Hepatocyte (in vitro differentiated cells): Measurements from ENCODE around the gene BCL3. TPM values are rescaled to one million over a fixed set of nuclear protein-coding genes. Genes with fewer than 3 reads are reported as not detected.

Source experiments
- DNase-seq: peaks from one replicate; pipeline ENCODE4 v3.0.0-alpha.2; 2016; ENCODE audit warnings: low spot score
- H2AFZ ChIP-seq: fragments of 200-600 bp; sonication (generic); 2 replicates; pipeline ENCODE4 v1.6.0; 2016; ENCODE audit warnings: antibody characterized with exemption, mild to moderate bottlenecking
- H3K27ac ChIP-seq: fragments of 200-600 bp; sonication (generic); 2 replicates; pipeline ENCODE4 v1.5.1; 2016; ENCODE audit warnings: mild to moderate bottlenecking
- H3K27me3 ChIP-seq: fragments of 200-600 bp; sonication (generic); 2 replicates; pipeline ENCODE4 v1.6.1; 2016
- H3K36me3 ChIP-seq: fragments of 200-600 bp; sonication (generic); replicated peaks from 2 replicates; pipeline ENCODE4 v1.5.1; 2016; ENCODE audit warnings: low read depth; ENCODE audit not compliant: insufficient read depth
- H3K4me1 ChIP-seq: fragments of 200-600 bp; sonication (generic); 2 replicates; pipeline ENCODE4 v1.5.1; 2016; ENCODE audit warnings: mild to moderate bottlenecking, moderate library complexity; ENCODE audit not compliant: insufficient read depth
- H3K4me2 ChIP-seq: fragments of 200-600 bp; sonication (generic); 2 replicates; pipeline ENCODE4 v1.6.0; 2016
- H3K4me3 ChIP-seq: fragments of 200-600 bp; sonication (generic); 2 replicates; pipeline ENCODE4 v1.5.1; 2016; ENCODE audit warnings: mild to moderate bottlenecking
- H3K79me2 ChIP-seq: fragments of 200-600 bp; sonication (generic); 2 replicates; pipeline ENCODE4 v1.6.0; 2017; ENCODE audit warnings: mild to moderate bottlenecking
- H3K9me2 ChIP-seq: fragments of 200-600 bp; sonication (generic); replicated peaks from 2 replicates; pipeline ENCODE4 v1.6.0; 2017; ENCODE audit warnings: mild to moderate bottlenecking; ENCODE audit not compliant: insufficient read depth
- H3K9me3 ChIP-seq: fragments of 200-600 bp; sonication (generic); 2 replicates; pipeline ENCODE4 v1.5.1; 2016; ENCODE audit warnings: low read depth, mild to moderate bottlenecking
- H4K20me1 ChIP-seq: fragments of 200-600 bp; sonication (generic); 2 replicates; pipeline ENCODE4 v1.6.0; 2016; ENCODE audit warnings: mild to moderate bottlenecking; ENCODE audit not compliant: insufficient read depth, poor library complexity, severe bottlenecking
- CTCF ChIP-seq: fragments of 200-600 bp; sonication (generic); IDR thresholded peaks from 2 replicates; pipeline ENCODE4 v1.5.1; 2016; ENCODE audit warnings: antibody characterized with exemption, mild to moderate bottlenecking; ENCODE audit not compliant: poor library complexity
- EZH2 ChIP-seq: fragments of 200-600 bp; sonication (generic); IDR thresholded peaks from 2 replicates; pipeline ENCODE4 v1.6.1; 2016; ENCODE audit warnings: antibody characterized with exemption, mild to moderate bottlenecking, borderline replicate concordance
- EZH2phosphoT487 ChIP-seq: fragments of 200-600 bp; sonication (generic); IDR thresholded peaks from one replicate; pipeline ENCODE4 v1.6.1; 2018; ENCODE audit warnings: antibody characterized with exemption, mild to moderate bottlenecking, low read depth, moderate library complexity; ENCODE audit not compliant: unreplicated experiment, severe bottlenecking
- WGBS: methylation state at CpG from one replicate; pipeline ENCODE4 v1.1.6; 2016; ENCODE audit warnings: low lambda C conversion rate; ENCODE audit errors: missing lambda C conversion rate; 5-methylcytosine and 5-hydroxymethylcytosine counted together
- polyA plus RNA-seq: library from polyadenylated mRNA; unstranded; fragments of >200 nt; fragmentation: Nextera tagmentation; extraction: Ambion mirVana; gene quantifications from 2 replicates; pipeline ENCODE4 v1.2.1, GENCODE V29; 2016
- total RNA-seq: library from RNA; depleted of rRNA; stranded (reverse); fragments of >200 nt; gene quantifications from 2 replicates; pipeline ENCODE4 v1.2.3, GENCODE V29; 2014

The BCL3 gene
- total and polyA plus RNA-seq, 2 experiments from 2014 or later, result 6.3 to 45.7 TPM

GRCh38 chr19:44749292-44749691 is 784 bp downstream of the BCL3 start:
- DNase-seq, result no peak
- H3K9me3 ChIP-seq, result no peaks in the 10 kb centered on the region
- peak overlapping the region; percentile 70 for H3K4me3 ChIP-seq
- H3K36me3 ChIP-seq, result no peaks in the 10 kb centered on the region
- no peak overlapping the region for H2AFZ ChIP-seq
- H3K79me2 ChIP-seq, result peaks cover 29% of the 10 kb centered on the region
- H3K4me1 ChIP-seq, result peaks cover 37% of the 10 kb centered on the region
- H3K9me2 ChIP-seq, result no peaks in the 10 kb centered on the region
- WGBS, result 64% methylated on average over 1 of the region's 1 CpG
- H3K27me3 ChIP-seq, result no peaks in the 10 kb centered on the region
- peak overlapping the region; percentile 99 for H3K4me2 ChIP-seq
- TF ChIP-seq CTCF (no peak), EZH2 (no peak), EZH2phosphoT487 (no peak)
- peak overlapping the region; percentile 100 for H3K27ac ChIP-seq
- no peaks in the 10 kb centered on the region for H4K20me1 ChIP-seq

GRCh38 chr19:44749994-44750393 is 1.5 kb downstream of the BCL3 start:
- Histone ChIP-seq H2AFZ (no peak overlapping the region), H3K79me2 (peaks cover 34% of the 10 kb centered on the region), H3K4me3 (peak overlapping the region; percentile 70), H3K9me2 (no peaks in the 10 kb centered on the region), H3K36me3 (no peaks in the 10 kb centered on the region), H4K20me1 (no peaks in the 10 kb centered on the region), H3K27ac (no peak overlapping the region), H3K27me3 (no peaks in the 10 kb centered on the region), H3K4me2 (peak overlapping the region; percentile 99), H3K9me3 (no peaks in the 10 kb centered on the region), H3K4me1 (peaks cover 38% of the 10 kb centered on the region)
- no peak for TF ChIP-seq EZH2phosphoT487
- TF ChIP-seq CTCF, result no peak
- TF ChIP-seq EZH2, result no peak
- 93% methylated on average over 10 of the region's 10 CpGs for WGBS
- no peak for DNase-seq

DNA sequence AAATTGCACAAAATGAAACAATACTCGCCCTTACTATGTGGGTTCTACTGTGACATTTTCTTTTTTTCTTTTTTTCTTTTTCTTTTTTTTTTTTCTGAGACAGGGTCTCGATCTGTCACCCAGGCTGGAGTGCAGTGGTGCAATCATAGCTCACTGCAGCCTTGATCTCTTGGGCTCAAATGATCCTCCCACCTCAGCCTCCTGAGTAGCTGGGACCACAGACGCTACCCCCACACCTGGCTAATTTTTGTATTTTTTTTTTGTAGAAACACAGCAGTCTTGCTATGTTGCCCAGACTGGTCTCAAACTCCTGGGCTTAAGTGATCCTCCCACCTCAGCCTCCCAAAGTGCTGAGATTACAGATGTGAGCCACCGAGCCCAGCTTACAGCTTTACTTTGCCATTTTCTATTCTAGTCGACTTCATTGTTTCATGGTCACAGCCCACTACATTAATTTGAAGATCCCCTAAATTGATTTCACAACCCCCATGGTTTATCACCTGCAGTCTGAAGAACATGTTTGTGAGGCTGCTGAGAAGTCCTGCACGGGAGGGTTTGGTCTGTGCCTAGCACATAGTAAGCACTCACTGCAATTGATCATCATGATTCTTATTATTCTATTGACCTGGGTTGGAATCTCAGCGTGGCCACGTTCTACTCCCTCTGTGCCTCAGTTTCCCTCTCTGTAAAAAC is 3.8 kb downstream of the BCL3 start:
- H3K27me3 ChIP-seq, result no peaks in the 10 kb centered on the region
- H3K9me2 ChIP-seq, result no peaks in the 10 kb centered on the region
- H3K9me3 ChIP-seq, result no peaks in the 10 kb centered on the region
- peak overlapping the region; percentile 82 for H3K4me2 ChIP-seq
- H4K20me1 ChIP-seq, result no peaks in the 10 kb centered on the region
- TF ChIP-seq CTCF, result no peak
- peaks cover 42% of the 10 kb centered on the region for H3K79me2 ChIP-seq
- 79% methylated on average over 8 of the region's 8 CpGs for WGBS
- H3K27ac ChIP-seq, result peak overlapping the region; percentile 53
- no peak for DNase-seq
- no peak overlapping the region for H2AFZ ChIP-seq
- H3K4me1 ChIP-seq, result peaks cover 32% of the 10 kb centered on the region
- H3K4me3 ChIP-seq, result no peak overlapping the region
- H3K36me3 ChIP-seq, result no peaks in the 10 kb centered on the region
